K562 (cell line): ENCODE measurements around the gene GBX1. TPM values are rescaled to one million over a fixed set of nuclear protein-coding genes. Genes with fewer than 3 reads are reported as not detected.

Experiments
- CBFA2T2 ChIP-seq: fragments of 450-650 bp; conservative IDR thresholded peaks from 2 replicates; pipeline ENCODE4 v1.6.1; 2017; ENCODE audit warnings: mild to moderate bottlenecking
- DIDO1 ChIP-seq: fragments of 450-650 bp; IDR thresholded peaks from 2 replicates; pipeline ENCODE4 v1.6.1; 2016; ENCODE audit warnings: low read depth, missing biosample characterization, missing genetic modification characterization
- GABPB2 ChIP-seq: fragments of 250-450 bp; sonication (Bioruptor Pico); conservative IDR thresholded peaks from 2 replicates; pipeline ENCODE4 v1.5.1; 2021; ENCODE audit warnings: mild to moderate bottlenecking
- GATAD2B ChIP-seq: fragments of 450-650 bp; IDR thresholded peaks from 2 replicates; pipeline ENCODE4 v1.6.1; 2017; ENCODE audit warnings: mild to moderate bottlenecking, borderline replicate concordance
- PKNOX1 ChIP-seq: fragments of 450-650 bp; IDR thresholded peaks from 2 replicates; pipeline ENCODE4 v1.6.1; 2016
- POLR3G ChIP-seq: IDR thresholded peaks from 2 replicates; pipeline ENCODE4 v1.6.1; 2011; ENCODE audit not compliant: insufficient read length, insufficient replicate concordance; ENCODE audit errors: extremely low read depth
- ZC3H11A ChIP-seq: IDR thresholded peaks from 2 replicates; pipeline ENCODE4 v1.6.1; 2012; ENCODE audit warnings: low read depth, low read length, improper control_type of control experiment
- ZNF124 ChIP-seq: sonication (generic); formaldehyde crosslinking; IDR thresholded peaks from 2 replicates; pipeline ENCODE4 v1.8.1; 2022; ENCODE audit warnings: missing genetic modification reagents
- ZNF146 ChIP-seq: IDR thresholded peaks from one replicate; pipeline ENCODE4 v1.6.1; 2018; ENCODE audit warnings: missing compliant biosample characterization; ENCODE audit not compliant: unreplicated experiment
- ZNF696 ChIP-seq: fragments of 250-450 bp; sonication (Bioruptor Pico); conservative IDR thresholded peaks from 2 replicates; pipeline ENCODE4 v1.4.0; 2020; ENCODE audit warnings: mild to moderate bottlenecking, moderate library complexity
- polyA plus RNA-seq, 8 experiments: library from polyadenylated mRNA; depleted of rRNA in 4 of 8; stranded (reverse) in 5 of 8; unstranded in 3 of 8; fragments of >200 nt; fragmentation: Nextera tagmentation in 2 of 8; fragmentation: Illumina TruSeq in 1 of 8; extraction: Ambion mirVana in 2 of 8; extraction: Trizol in 1 of 8; gene quantifications; 2 replicates each; pipeline versions ENCODE4 v1.2.1 to v1.2.3, GENCODE V29; 2011 to 2014; ENCODE audit warnings: inconsistent platforms in 1 of 8, missing spikeins in 1 of 8
- total RNA-seq, 7 experiments: library from RNA; depleted of rRNA in 6 of 7; stranded (reverse); fragments of >200 nt in 6 of 7; fragmentation: Illumina TruSeq in 2 of 7; extraction: Trizol in 2 of 7; gene quantifications; 2 replicates each; pipeline versions ENCODE4 v1.2.1 to v1.2.3, GENCODE V29; 2011 to 2021; ENCODE audit warnings: low replicate concordance in 1 of 7
- TF ChIP-seq, protein P1 (sequence below), 2 experiments: fragments of 450-650 bp; IDR thresholded peaks; 2 replicates each; pipeline ENCODE4 v1.6.1; 2018; ENCODE audit warnings: mild to moderate bottlenecking in 2 of 2, low read depth in 1 of 2; ENCODE audit not compliant: partially characterized antibody in 2 of 2
- TF ChIP-seq, protein P2 (sequence below): fragments of 250-450 bp; sonication (Bioruptor Pico); IDR thresholded peaks from 2 replicates; pipeline ENCODE4 v1.5.1; 2021; ENCODE audit warnings: mild to moderate bottlenecking

The GBX1 gene
- total and polyA plus RNA-seq, 9 of the 15 experiments (the other 6 are each of a cell fraction or from before 2014, with no cell fraction given): not detected

DNA sequence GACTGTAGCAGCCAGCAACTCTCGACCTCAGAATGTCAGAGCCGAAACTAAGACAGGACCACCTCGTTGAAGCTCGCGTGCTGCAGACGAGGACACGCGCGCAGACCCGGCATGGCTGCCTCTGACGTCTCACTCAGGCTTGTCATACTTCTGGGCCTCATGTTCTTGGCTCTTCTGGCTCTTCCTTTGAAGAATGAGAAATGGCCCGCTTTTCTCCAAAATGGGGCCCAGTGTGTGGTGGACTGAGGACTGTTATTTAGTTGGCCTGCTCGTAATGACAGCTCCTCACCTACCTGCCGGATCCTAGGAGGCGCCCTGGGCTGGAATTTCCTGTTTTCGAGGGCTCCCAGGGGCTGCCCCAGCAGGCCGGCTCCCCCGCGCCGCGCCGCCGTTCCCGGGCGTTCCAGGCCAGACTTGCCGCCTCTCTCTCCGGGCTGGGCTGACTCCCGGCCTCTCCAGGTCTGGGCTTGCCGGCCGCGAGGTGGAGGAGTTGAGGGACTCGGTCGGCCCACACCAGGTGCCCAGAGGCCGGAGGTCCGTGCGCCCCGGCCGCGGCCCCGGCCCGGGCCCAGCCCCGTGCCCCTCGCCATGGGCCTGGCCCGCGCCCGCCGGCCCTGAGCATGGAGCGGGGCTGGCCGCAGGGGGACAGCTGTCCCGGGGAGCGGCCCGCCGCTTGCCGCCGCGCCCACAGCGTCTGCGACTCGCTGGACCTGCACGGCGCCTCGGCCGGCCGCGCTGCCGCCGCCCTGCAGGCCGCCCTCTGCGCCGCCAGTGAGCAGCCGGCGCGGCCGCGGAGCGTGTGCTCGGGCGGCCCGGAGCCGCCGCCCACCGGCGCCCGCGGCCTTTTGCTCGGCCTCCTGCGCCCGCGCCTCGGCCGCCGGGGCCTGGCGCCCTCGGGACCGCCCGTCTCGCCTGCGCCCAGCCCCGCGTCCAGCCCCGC lies 53.1 kb downstream of the GBX1 start (continued):
- TF ChIP-seq ZNF696 (no peak), ZNF146 (CRISPR knock-in tag) (no peak), GATAD2B (no peak), DIDO1 (tag) (no peak), POLR3G (no peak), ZC3H11A (no peak), ZNF124 (no peak), CBFA2T2 (no peak), GABPB2 (CRISPR knock-in tag) (no peak), PKNOX1 (no peak)
- TF ChIP-seq, protein P1, sequence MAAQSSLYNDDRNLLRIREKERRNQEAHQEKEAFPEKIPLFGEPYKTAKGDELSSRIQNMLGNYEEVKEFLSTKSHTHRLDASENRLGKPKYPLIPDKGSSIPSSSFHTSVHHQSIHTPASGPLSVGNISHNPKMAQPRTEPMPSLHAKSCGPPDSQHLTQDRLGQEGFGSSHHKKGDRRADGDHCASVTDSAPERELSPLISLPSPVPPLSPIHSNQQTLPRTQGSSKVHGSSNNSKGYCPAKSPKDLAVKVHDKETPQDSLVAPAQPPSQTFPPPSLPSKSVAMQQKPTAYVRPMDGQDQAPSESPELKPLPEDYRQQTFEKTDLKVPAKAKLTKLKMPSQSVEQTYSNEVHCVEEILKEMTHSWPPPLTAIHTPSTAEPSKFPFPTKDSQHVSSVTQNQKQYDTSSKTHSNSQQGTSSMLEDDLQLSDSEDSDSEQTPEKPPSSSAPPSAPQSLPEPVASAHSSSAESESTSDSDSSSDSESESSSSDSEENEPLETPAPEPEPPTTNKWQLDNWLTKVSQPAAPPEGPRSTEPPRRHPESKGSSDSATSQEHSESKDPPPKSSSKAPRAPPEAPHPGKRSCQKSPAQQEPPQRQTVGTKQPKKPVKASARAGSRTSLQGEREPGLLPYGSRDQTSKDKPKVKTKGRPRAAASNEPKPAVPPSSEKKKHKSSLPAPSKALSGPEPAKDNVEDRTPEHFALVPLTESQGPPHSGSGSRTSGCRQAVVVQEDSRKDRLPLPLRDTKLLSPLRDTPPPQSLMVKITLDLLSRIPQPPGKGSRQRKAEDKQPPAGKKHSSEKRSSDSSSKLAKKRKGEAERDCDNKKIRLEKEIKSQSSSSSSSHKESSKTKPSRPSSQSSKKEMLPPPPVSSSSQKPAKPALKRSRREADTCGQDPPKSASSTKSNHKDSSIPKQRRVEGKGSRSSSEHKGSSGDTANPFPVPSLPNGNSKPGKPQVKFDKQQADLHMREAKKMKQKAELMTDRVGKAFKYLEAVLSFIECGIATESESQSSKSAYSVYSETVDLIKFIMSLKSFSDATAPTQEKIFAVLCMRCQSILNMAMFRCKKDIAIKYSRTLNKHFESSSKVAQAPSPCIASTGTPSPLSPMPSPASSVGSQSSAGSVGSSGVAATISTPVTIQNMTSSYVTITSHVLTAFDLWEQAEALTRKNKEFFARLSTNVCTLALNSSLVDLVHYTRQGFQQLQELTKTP (IDR thresholded peaks at IDR 0.05; ENCODE audit: low read depth in 1 of 2, partially characterized antibody in 2 of 2): no peak
- TF ChIP-seq, protein P2, sequence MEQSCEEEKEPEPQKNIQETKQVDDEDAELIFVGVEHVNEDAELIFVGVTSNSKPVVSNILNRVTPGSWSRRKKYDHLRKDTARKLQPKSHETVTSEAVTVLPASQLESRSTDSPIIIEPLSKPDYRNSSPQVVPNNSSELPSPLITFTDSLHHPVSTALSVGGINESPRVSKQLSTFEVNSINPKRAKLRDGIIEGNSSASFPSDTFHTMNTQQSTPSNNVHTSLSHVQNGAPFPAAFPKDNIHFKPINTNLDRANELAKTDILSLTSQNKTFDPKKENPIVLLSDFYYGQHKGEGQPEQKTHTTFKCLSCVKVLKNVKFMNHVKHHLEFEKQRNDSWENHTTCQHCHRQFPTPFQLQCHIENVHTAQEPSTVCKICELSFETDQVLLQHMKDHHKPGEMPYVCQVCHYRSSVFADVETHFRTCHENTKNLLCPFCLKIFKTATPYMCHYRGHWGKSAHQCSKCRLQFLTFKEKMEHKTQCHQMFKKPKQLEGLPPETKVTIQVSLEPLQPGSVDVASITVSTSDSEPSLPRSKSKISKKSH (CRISPR knock-in tag): no peak
